ENCODE results near the gene ZNF205.

- TF ChIP-seq TAF1 (IDR thresholded peaks at IDR 0.05; ENCODE audit: borderline replicate concordance, insufficient read depth, low read length) (no peak), POLR2AphosphoS5 (IDR thresholded peaks at IDR 0.05; ENCODE audit: low read depth, low read length) (no peak)
Measured at GRCh38 chr16:3091551-3091950, 20.8 kb upstream of the ZNF205 start.

Measured in PFSK-1 (cell line).